Suprapubic skin (tissue), 4 donors: ENCODE measurements around the gene SORT1. TPM values are rescaled to one million over a fixed set of nuclear protein-coding genes. Genes with fewer than 3 reads are reported as not detected.

Experiments
- DNase-seq, 2 donors: peaks; one replicate each; pipeline ENCODE4 v3.0.0-alpha.2; 2019; ENCODE audit warnings: low spot score in 2 of 2
- H3K27ac ChIP-seq: fragments of 200-600 bp; sonication (generic); one replicate; pipeline ENCODE4 v1.5.1; 2019
- H3K27me3 ChIP-seq: fragments of 200-600 bp; sonication (generic); one replicate; pipeline ENCODE4 v1.5.1; 2019
- H3K36me3 ChIP-seq: fragments of 200-600 bp; sonication (generic); one replicate; pipeline ENCODE4 v1.5.1; 2019
- H3K4me1 ChIP-seq: fragments of 200-600 bp; sonication (generic); one replicate; pipeline ENCODE4 v1.5.1; 2019
- H3K4me3 ChIP-seq: fragments of 200-600 bp; sonication (generic); one replicate; pipeline ENCODE4 v1.5.1; 2019; ENCODE audit warnings: mild to moderate bottlenecking
- H3K9me3 ChIP-seq: fragments of 200-600 bp; sonication (generic); one replicate; pipeline ENCODE4 v1.5.1; 2019
- EP300 ChIP-seq: sonication (generic); formaldehyde crosslinking; IDR thresholded peaks from one replicate; pipeline ENCODE4 v1.6.1; 2017; ENCODE audit warnings: antibody characterized with exemption
- POLR2A ChIP-seq, 2 donors: fragments of 450-650 bp; IDR thresholded peaks; one replicate each; pipeline ENCODE4 v1.6.1; 2017; ENCODE audit warnings: antibody characterized with exemption in 2 of 2, mild to moderate bottlenecking in 2 of 2, moderate library complexity in 2 of 2
- POLR2AphosphoS5 ChIP-seq, 3 donors: sonication (generic); formaldehyde crosslinking; IDR thresholded peaks; one replicate each; pipeline ENCODE4 v1.6.1; 2017; ENCODE audit warnings: antibody characterized with exemption in 3 of 3
- WGBS: methylation state at CpG from one replicate; pipeline ENCODE4 v1.1.5; 2018; 5-methylcytosine and 5-hydroxymethylcytosine counted together
- total RNA-seq, 4 donors: library from RNA; depleted of rRNA; stranded (reverse); fragments of >200 nt; gene quantifications; one replicate each; pipeline ENCODE4 v1.1.0, GENCODE V29; 2016
- TF ChIP-seq, protein P1 (sequence below), 2 donors: fragments of 200-600 bp in 1 of 2; fragments of 450-650 bp in 1 of 2; sonication (generic) in 1 of 2; IDR thresholded peaks; one replicate each; pipeline ENCODE4 v1.5.1; 2016 to 2019; ENCODE audit warnings: antibody characterized with exemption in 2 of 2, mild to moderate bottlenecking in 1 of 2, moderate library complexity in 1 of 2

SORT1 gene
- total RNA-seq, 4 donors from 2014 or later: 27.8 to 52.7 (median 34.5) TPM

GRCh38 chr1:109389638-109390341 lies 7.9 kb downstream of the SORT1 start:
- no peak for TF ChIP-seq POLR2AphosphoS5 (IDR thresholded peaks at IDR 0.05)
- TF ChIP-seq POLR2A (IDR thresholded peaks at IDR 0.05): no peak
- no peak for TF ChIP-seq EP300
- H3K4me1 ChIP-seq: peaks cover 85% of the 10 kb centered on the region
- H3K36me3 ChIP-seq: no peaks in the 10 kb centered on the region
- no peak for DNase-seq
- WGBS: 82% methylated on average over 5 of the region's 5 CpGs
- no peaks in the 10 kb centered on the region for H3K27me3 ChIP-seq
- no peaks in the 10 kb centered on the region for H3K9me3 ChIP-seq
- no peak overlapping the region for H3K4me3 ChIP-seq
- H3K27ac ChIP-seq: peak overlapping the region; percentile 85

DNA sequence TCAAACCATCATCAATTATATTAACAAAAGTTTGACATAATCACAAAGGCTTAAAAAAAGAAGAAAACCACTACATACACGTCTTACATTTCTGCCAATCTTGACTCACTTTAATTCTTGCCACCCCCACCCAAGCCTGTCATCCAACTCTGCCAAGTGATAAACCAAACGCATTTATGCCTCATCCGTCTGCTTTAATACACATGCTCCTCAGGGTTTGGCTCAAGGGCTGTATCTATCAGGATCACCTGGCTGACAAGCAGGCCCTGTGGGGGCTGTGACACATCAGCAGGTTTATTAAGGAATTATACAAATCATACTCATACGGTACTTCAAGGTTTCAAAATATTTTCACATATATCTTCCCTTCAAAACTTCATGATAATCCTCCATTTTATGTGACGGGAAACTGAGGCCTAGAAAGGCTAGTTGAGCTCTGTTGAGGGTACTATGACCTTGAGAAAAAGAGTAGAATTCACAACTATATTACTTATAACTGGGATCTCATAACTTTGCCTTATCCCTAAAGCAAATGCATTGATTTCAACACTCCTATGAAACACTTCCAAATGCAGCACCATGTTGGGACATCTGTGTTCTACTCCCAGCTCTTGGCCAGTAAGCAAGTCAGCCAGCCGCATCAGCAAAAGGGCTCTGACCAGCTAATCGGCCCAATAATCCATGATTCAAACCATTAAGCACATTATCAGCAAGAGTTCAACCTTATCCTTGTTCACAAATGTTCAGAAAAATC lies 8.7 kb downstream of the SORT1 start:
- TF ChIP-seq POLR2AphosphoS5 (IDR thresholded peaks at IDR 0.05) (no peak), POLR2A (IDR thresholded peaks at IDR 0.05) (no peak), EP300 (no peak)
- TF ChIP-seq, protein P1, sequence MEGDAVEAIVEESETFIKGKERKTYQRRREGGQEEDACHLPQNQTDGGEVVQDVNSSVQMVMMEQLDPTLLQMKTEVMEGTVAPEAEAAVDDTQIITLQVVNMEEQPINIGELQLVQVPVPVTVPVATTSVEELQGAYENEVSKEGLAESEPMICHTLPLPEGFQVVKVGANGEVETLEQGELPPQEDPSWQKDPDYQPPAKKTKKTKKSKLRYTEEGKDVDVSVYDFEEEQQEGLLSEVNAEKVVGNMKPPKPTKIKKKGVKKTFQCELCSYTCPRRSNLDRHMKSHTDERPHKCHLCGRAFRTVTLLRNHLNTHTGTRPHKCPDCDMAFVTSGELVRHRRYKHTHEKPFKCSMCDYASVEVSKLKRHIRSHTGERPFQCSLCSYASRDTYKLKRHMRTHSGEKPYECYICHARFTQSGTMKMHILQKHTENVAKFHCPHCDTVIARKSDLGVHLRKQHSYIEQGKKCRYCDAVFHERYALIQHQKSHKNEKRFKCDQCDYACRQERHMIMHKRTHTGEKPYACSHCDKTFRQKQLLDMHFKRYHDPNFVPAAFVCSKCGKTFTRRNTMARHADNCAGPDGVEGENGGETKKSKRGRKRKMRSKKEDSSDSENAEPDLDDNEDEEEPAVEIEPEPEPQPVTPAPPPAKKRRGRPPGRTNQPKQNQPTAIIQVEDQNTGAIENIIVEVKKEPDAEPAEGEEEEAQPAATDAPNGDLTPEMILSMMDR (IDR thresholded peaks at IDR 0.05): no peak
- H3K4me3 ChIP-seq: no peak overlapping the region
- 59% methylated on average over 7 of the region's 7 CpGs for WGBS
- DNase-seq: no peak
- H3K4me1 ChIP-seq: peaks cover 80% of the 10 kb centered on the region
- H3K27me3 ChIP-seq: no peaks in the 10 kb centered on the region
- no peaks in the 10 kb centered on the region for H3K36me3 ChIP-seq
- H3K27ac ChIP-seq: peak overlapping the region; percentile 85
- no peaks in the 10 kb centered on the region for H3K9me3 ChIP-seq

DNA sequence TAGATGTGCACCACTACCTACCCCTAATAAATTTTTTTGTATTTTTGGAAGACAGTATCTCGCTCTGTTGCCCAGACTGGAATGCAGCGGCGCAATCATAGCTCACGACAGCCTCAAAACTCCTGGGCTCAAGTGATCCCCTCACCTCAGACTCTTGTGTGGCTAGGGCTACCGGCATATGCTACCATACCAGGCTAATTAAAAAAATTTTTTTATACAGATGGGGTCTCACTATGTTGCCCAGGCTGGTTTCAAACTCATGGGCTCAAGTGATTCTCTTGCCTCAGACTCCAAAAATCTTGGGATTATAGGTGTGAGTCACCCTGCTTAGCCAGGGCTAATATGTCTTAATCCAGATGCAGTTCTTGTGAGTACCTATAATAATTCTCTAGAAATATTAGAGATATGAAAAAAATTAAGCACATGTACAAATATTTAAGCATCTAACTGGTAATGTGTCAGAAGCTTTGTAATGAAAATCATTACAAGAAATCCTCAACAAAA lies 9.5 kb downstream of the SORT1 start:
- WGBS: 98% methylated on average over 5 of the region's 5 CpGs
- H3K4me1 ChIP-seq: peaks cover 74% of the 10 kb centered on the region
- DNase-seq: no peak

GRCh38 chr1:109386054-109386717 lies 11.5 kb downstream of the SORT1 start:
- Histone ChIP-seq H3K27ac (peak overlapping the region; percentile 39), H3K4me1 (peaks cover 53% of the 10 kb centered on the region), H3K9me3 (no peaks in the 10 kb centered on the region), H3K27me3 (no peaks in the 10 kb centered on the region), H3K36me3 (no peaks in the 10 kb centered on the region), H3K4me3 (peak overlapping the region; percentile 1)
- 88% methylated on average over 2 of the region's 2 CpGs for WGBS
- TF ChIP-seq POLR2AphosphoS5 (IDR thresholded peaks at IDR 0.05): no peak
- TF ChIP-seq EP300: no peak
- TF ChIP-seq POLR2A (IDR thresholded peaks at IDR 0.05): no peak
- TF ChIP-seq, protein P1 (IDR thresholded peaks at IDR 0.05): no peak
- DNase-seq: no peak

More for the DNA sequence above, 9.5 kb downstream of the SORT1 start:
- no peaks in the 10 kb centered on the region for H3K9me3 ChIP-seq
- H3K27me3 ChIP-seq: no peaks in the 10 kb centered on the region
- TF ChIP-seq POLR2AphosphoS5 (IDR thresholded peaks at IDR 0.05): no peak
- TF ChIP-seq EP300: no peak
- TF ChIP-seq, protein P1 (IDR thresholded peaks at IDR 0.05): no peak
- no peak for TF ChIP-seq POLR2A (IDR thresholded peaks at IDR 0.05)
- H3K4me3 ChIP-seq: no peak overlapping the region
- no peaks in the 10 kb centered on the region for H3K36me3 ChIP-seq
- H3K27ac ChIP-seq: no peak overlapping the region

DNA sequence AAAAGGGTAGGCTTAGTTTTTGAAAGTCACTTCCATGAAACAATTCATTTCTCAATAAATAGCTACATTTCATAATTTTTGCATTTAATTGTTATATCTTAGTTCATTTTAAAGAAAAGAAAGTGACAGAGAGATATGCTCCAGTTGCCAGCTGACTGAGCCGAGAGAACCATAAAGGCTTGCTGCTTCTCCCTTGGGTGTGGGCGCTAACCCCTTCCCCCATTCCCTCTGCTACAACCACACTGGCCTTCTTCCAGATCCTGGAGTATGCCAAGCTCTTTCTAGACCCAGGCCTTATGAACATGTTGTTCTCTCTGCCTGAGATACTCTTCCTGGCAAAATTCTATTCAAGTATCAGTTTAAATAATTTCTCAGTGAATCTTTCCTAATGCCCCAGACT lies 12.3 kb downstream of the SORT1 start:
- TF ChIP-seq POLR2AphosphoS5 (IDR thresholded peaks at IDR 0.05): no peak
- no peak for TF ChIP-seq EP300
- TF ChIP-seq, protein P1 (IDR thresholded peaks at IDR 0.05): no peak
- TF ChIP-seq POLR2A (IDR thresholded peaks at IDR 0.05): no peak
- no peaks in the 10 kb centered on the region for H3K36me3 ChIP-seq
- H3K9me3 ChIP-seq: no peaks in the 10 kb centered on the region
- peak overlapping the region; percentile 39 for H3K27ac ChIP-seq
- H3K4me1 ChIP-seq: peaks cover 46% of the 10 kb centered on the region
- no peak for DNase-seq
- 40% methylated on average over 2 of the region's 2 CpGs for WGBS
- H3K27me3 ChIP-seq: no peaks in the 10 kb centered on the region
- peak overlapping the region; percentile 1 for H3K4me3 ChIP-seq
